H1 (cell line): ENCODE measurements around the gene SP7. TPM values are rescaled to one million over a fixed set of nuclear protein-coding genes. Genes with fewer than 3 reads are reported as not detected.

Source experiments
- CTCF ChIA-PET: fragments of 300-600 bp; sonication (Branson Sonifier 250); formaldehyde crosslinking; loops from one replicate; lab custom pipeline; 2021; ENCODE audit not compliant: partially characterized antibody; lab: Charles Lee
- POLR2A ChIA-PET: fragments of 300-600 bp; sonication (Branson Sonifier 250); formaldehyde crosslinking; loops from one replicate; lab custom pipeline; 2021; ENCODE audit warnings: inconsistent platforms; ENCODE audit not compliant: partially characterized antibody; lab: Charles Lee
- DNase-seq, 2 experiments: peaks; one replicate each; pipeline versions ENCODE4 v3.0.0 to v3.0.0-alpha.2; 2010 to 2022; ENCODE audit warnings: low spot score in 2 of 2, low read depth in 1 of 2, mixed read lengths in 1 of 2
- FAIRE-seq: peaks from 2 replicates; lab custom pipeline; 2011; peaks lifted over from hg19 to GRCh38; lab: Jason Lieb, UNC
- H2AFZ ChIP-seq: 2 replicates; pipeline ENCODE4 v1.8.1; 2012; ENCODE audit warnings: low read length, inconsistent platforms
- H2AK5ac ChIP-seq: 2 replicates; pipeline ENCODE4 v1.6.1; 2013; ENCODE audit warnings: low read depth, low read length
- H2BK120ac ChIP-seq: replicated peaks from 2 replicates; pipeline ENCODE3; 2013; ENCODE audit warnings: low read depth, low read length, inconsistent platforms
- H2BK12ac ChIP-seq: 2 replicates; pipeline ENCODE4 v1.6.1; 2013; ENCODE audit warnings: low read depth, low read length
- H2BK15ac ChIP-seq: 2 replicates; pipeline ENCODE4 v1.6.1; 2013; ENCODE audit warnings: low read length
- H2BK20ac ChIP-seq: 2 replicates; pipeline ENCODE4 v1.6.1; 2013; ENCODE audit warnings: low read length
- H2BK5ac ChIP-seq: 2 replicates; pipeline ENCODE4 v1.6.1; 2013; ENCODE audit warnings: low read depth, low read length
- H3K14ac ChIP-seq: 2 replicates; pipeline ENCODE4 v1.6.1; 2013; ENCODE audit warnings: inconsistent platforms; ENCODE audit not compliant: insufficient read length
- H3K18ac ChIP-seq: 2 replicates; pipeline ENCODE4 v1.6.1; 2013; ENCODE audit warnings: low read length; ENCODE audit errors: extremely low read depth
- H3K23ac ChIP-seq: 2 replicates; pipeline ENCODE4 v1.6.1; 2013; ENCODE audit warnings: inconsistent platforms; ENCODE audit not compliant: insufficient read length
- H3K23me2 ChIP-seq: 2 replicates; pipeline ENCODE4 v1.6.1; 2013; ENCODE audit warnings: low read depth, low read length
- H3K27ac ChIP-seq: 2 replicates; pipeline ENCODE4 v1.6.1; 2011; ENCODE audit warnings: low read depth, low read length, inconsistent platforms
- H3K27me3 ChIP-seq, 4 experiments: replicated peaks in 1 of 4; 1 replicate in 1 of 4; 2 replicates in 3 of 4; pipeline versions ENCODE4 v1.6.1 to v1.8.1; 2011 to 2013; ENCODE audit warnings: low read length in 3 of 4, mild to moderate bottlenecking in 3 of 4, inconsistent platforms in 2 of 4, mixed read lengths in 2 of 4, moderate library complexity in 1 of 4; ENCODE audit not compliant: control insufficient read depth in 3 of 4, insufficient read depth in 3 of 4; ENCODE audit errors: extremely low read depth in 1 of 4
- H3K36me3 ChIP-seq, 4 experiments: 2 replicates each; pipeline versions ENCODE4 v1.6.1 to v1.8.1; 2011 to 2013; ENCODE audit warnings: mild to moderate bottlenecking in 4 of 4, low read length in 3 of 4, moderate library complexity in 2 of 4, control low read depth in 1 of 4, inconsistent platforms in 1 of 4; ENCODE audit not compliant: insufficient read depth in 4 of 4, control insufficient read depth in 2 of 4
- H3K4ac ChIP-seq: replicated peaks from 2 replicates; pipeline ENCODE3; 2013; ENCODE audit warnings: low read length, low read depth, mixed read lengths, inconsistent platforms; ENCODE audit not compliant: insufficient read length
- H3K4me1 ChIP-seq, 4 experiments: replicated peaks in 1 of 4; 1 replicate in 1 of 4; 2 replicates in 3 of 4; pipeline versions ENCODE4 v1.6.1 to v1.8.1; 2011 to 2013; ENCODE audit warnings: low read length in 3 of 4, inconsistent platforms in 2 of 4, mixed read lengths in 1 of 4; ENCODE audit not compliant: insufficient read depth in 4 of 4, control insufficient read depth in 3 of 4
- H3K4me2 ChIP-seq, 2 experiments: 2 replicates each; pipeline versions ENCODE4 v1.6.1 to v1.8.1; 2011 to 2013; ENCODE audit warnings: low read depth in 2 of 2, low read length in 2 of 2, control low read depth in 1 of 2, inconsistent platforms in 1 of 2, mild to moderate bottlenecking in 1 of 2; ENCODE audit not compliant: insufficient read depth in 1 of 2
- H3K4me3 ChIP-seq, 4 experiments: fragments of 200-600, 300-600 bp in 1 of 4; sonication (generic), shearing (Covaris generic), sonication (Bioruptor Twin) in 1 of 4; 2 replicates each; pipeline versions ENCODE4 v1.5.1 to v1.8.1; 2011 to 2016; ENCODE audit warnings: low read length in 4 of 4, low read depth in 3 of 4, control low read depth in 2 of 4, inconsistent platforms in 2 of 4, mild to moderate bottlenecking in 2 of 4, mixed read lengths in 1 of 4, moderate library complexity in 1 of 4; ENCODE audit not compliant: insufficient read depth in 2 of 4; ENCODE audit errors: extremely low read depth in 1 of 4
- H3K56ac ChIP-seq: replicated peaks from 2 replicates; pipeline ENCODE3; 2013; ENCODE audit warnings: low read depth, mild to moderate bottlenecking, mixed read lengths, low read length, inconsistent platforms; ENCODE audit not compliant: insufficient read length
- H3K79me1 ChIP-seq: 2 replicates; pipeline ENCODE4 v1.6.1; 2013; ENCODE audit warnings: low read depth, low read length, control low read depth
- H3K79me2 ChIP-seq, 2 experiments: 2 replicates each; pipeline versions ENCODE4 v1.6.1 to v1.8.1; 2012 to 2013; ENCODE audit warnings: low read length in 2 of 2, mild to moderate bottlenecking in 2 of 2, inconsistent platforms in 1 of 2; ENCODE audit not compliant: insufficient read depth in 2 of 2, control insufficient read depth in 1 of 2
- H3K9ac ChIP-seq, 4 experiments: replicated peaks in 1 of 4; 1 replicate in 1 of 4; 2 replicates in 3 of 4; pipeline versions ENCODE4 v1.6.1 to v1.8.1; 2011 to 2013; ENCODE audit warnings: low read depth in 3 of 4, low read length in 3 of 4, control low read depth in 2 of 4, mild to moderate bottlenecking in 2 of 4, moderate library complexity in 2 of 4, inconsistent platforms in 1 of 4; ENCODE audit errors: extremely low read depth in 1 of 4
- H3K9me3 ChIP-seq, 2 experiments: 2 replicates each; pipeline versions ENCODE4 v1.6.1 to v1.8.1; 2012 to 2013; ENCODE audit warnings: mild to moderate bottlenecking in 2 of 2, moderate library complexity in 2 of 2, control low read depth in 1 of 2, inconsistent platforms in 1 of 2, low read depth in 1 of 2, low read length in 1 of 2, mixed read lengths in 1 of 2; ENCODE audit not compliant: insufficient read depth in 2 of 2
- H4K20me1 ChIP-seq, 2 experiments: replicated peaks in 1 of 2; 2 replicates each; pipeline versions ENCODE3 to v1.8.1; 2011 to 2013; ENCODE audit warnings: inconsistent platforms in 2 of 2, low read length in 2 of 2, mild to moderate bottlenecking in 1 of 2; ENCODE audit not compliant: insufficient read depth in 2 of 2, control insufficient read depth in 1 of 2
- H4K5ac ChIP-seq: 2 replicates; pipeline ENCODE4 v1.6.1; 2013; ENCODE audit warnings: low read length, low read depth, mixed read lengths, inconsistent platforms; ENCODE audit not compliant: insufficient read length
- H4K8ac ChIP-seq: 2 replicates; pipeline ENCODE4 v1.8.0; 2013; ENCODE audit warnings: mild to moderate bottlenecking, moderate library complexity, low read length, inconsistent platforms; ENCODE audit not compliant: insufficient read depth; ENCODE audit errors: extremely low read depth
- H4K91ac ChIP-seq: replicated peaks from 2 replicates; pipeline ENCODE3; 2013; ENCODE audit warnings: low read length, mixed read lengths, inconsistent platforms; ENCODE audit not compliant: insufficient read length
- POLR2A ChIP-seq, 2 experiments: IDR thresholded peaks; 1 replicate in 1 of 2; 2 replicates in 1 of 2; pipeline ENCODE4 v1.6.1; 2011; ENCODE audit warnings: low read depth in 2 of 2, low read length in 2 of 2, mild to moderate bottlenecking in 2 of 2; ENCODE audit errors: control extremely low read depth in 1 of 2
- POU5F1 ChIP-seq: IDR thresholded peaks from 2 replicates; pipeline ENCODE4 v1.6.1; 2011; ENCODE audit warnings: low read depth, mild to moderate bottlenecking, low read length, moderate library complexity
- RFX5 ChIP-seq: IDR thresholded peaks from 2 replicates; pipeline ENCODE4 v1.6.1; 2011; ENCODE audit warnings: low read depth, low read length, improper control_type of control experiment, borderline replicate concordance
- WGBS, 2 experiments: shearing (Covaris generic) in 1 of 2; methylation state at CpG; one replicate each; pipeline versions ENCODE4 v1.1.6 to v1.1.7; 2013 to 2015; ENCODE audit warnings: low lambda C conversion rate in 2 of 2, mixed read lengths in 2 of 2, inconsistent platforms in 1 of 2, low coverage in 1 of 2, missing lambda C conversion rate in 1 of 2; ENCODE audit not compliant: insufficient replicate concordance in 2 of 2, insufficient coverage in 1 of 2, insufficient read length in 1 of 2; ENCODE audit errors: extremely low coverage in 1 of 2, missing lambda C conversion rate in 1 of 2; 5-methylcytosine and 5-hydroxymethylcytosine counted together
- polyA plus RNA-seq, 7 experiments: library from polyadenylated mRNA; depleted of rRNA in 3 of 7; stranded (reverse) in 5 of 7; unstranded in 2 of 7; fragments of >200 nt in 5 of 7; fragments of 200-250 nt in 2 of 7; gene quantifications; 1 replicate in 5 of 7; 2 replicates in 1 of 7; 4 replicates in 1 of 7; pipeline versions ENCODE4 v1.2.1 to v1.2.3, GENCODE V29; 2011 to 2013; ENCODE audit warnings: missing spikeins in 2 of 7, mixed read lengths in 2 of 7
- total RNA-seq: library from RNA; stranded (reverse); fragmentation: NEBNext Ultra II Directional; extraction: Animal tissue kit (Norgen Biotek cat#: 25700); gene quantifications from 2 replicates; pipeline ENCODE4 v1.2.1, GENCODE V29; 2021

Gene SP7
- total and polyA plus RNA-seq, 2 of the 8 experiments (the other 6 are each of a cell fraction or from before 2014, with no cell fraction given): 0.12 to 0.13 TPM

GRCh38 chr12:53333845-53334244 lies 2.3 kb downstream of the SP7 start:
- no peak overlapping the region for H4K91ac ChIP-seq
- no peak overlapping the region for H3K4ac ChIP-seq
- no peak overlapping the region; the same call in 1 of the 2 replicates for H4K8ac ChIP-seq
- H3K27ac ChIP-seq: no peak overlapping the region
- H3K9ac ChIP-seq: no peak overlapping the region
- H4K20me1 ChIP-seq: no peaks in the 10 kb centered on the region
- no peak overlapping the region for H2BK120ac ChIP-seq
- FAIRE-seq: no peak
- no peaks in the 10 kb centered on the region for H3K79me2 ChIP-seq
- no peak overlapping the region for H3K23ac ChIP-seq
- H3K4me3 ChIP-seq: no peak overlapping the region
- 75% methylated on average over 7 of the region's 7 CpGs; no CpG with 5 or more reads in 1 of the 2 experiments for WGBS, 2 experiments
- CTCF ChIA-PET: interaction anchor here (0.7 to 21.2 kb wide), 6 partner anchors 10 to 177 kb away, joined by 3 to 381 read pairs (median 4); partner anchors contain the start of gene AAAS
- TF ChIP-seq POU5F1 (no peak), POLR2A (IDR thresholded peaks at IDR 0.05; ENCODE audit: control extremely low read depth in 1 of 2, low read depth in 2 of 2, low read length in 2 of 2) (no peak), RFX5 (no peak)
- peak overlapping the region; percentile 97; the same call in 1 of the 2 replicates for H2BK20ac ChIP-seq
- H2BK12ac ChIP-seq: 0 out of 2 replicates have a peak overlapping the region, but pooled peaks have one; percentile 19
- no peak overlapping the region for H2AFZ ChIP-seq
- POLR2A ChIA-PET: interaction anchor here (1.0 to 2.3 kb wide), 5 partner anchors 9 to 84 kb away, joined by 3 to 19 read pairs (median 5); no protein-coding TSS in a partner anchor
- DNase-seq: no peak
- H3K9me3 ChIP-seq: no peaks in the 10 kb centered on the region
- H3K56ac ChIP-seq: no peak overlapping the region
- H3K14ac ChIP-seq: no peak overlapping the region
- H3K18ac ChIP-seq: no peak overlapping the region
- 0 out of 2 replicates have a peak overlapping the region, but pooled peaks have one; percentile 95 for H2BK15ac ChIP-seq
- H3K23me2 ChIP-seq: 0 out of 2 replicates have a peak, but pooled peaks cover 4% of the 10 kb centered on the region
- H2BK5ac ChIP-seq: no peak overlapping the region; the same call in 1 of the 2 replicates
- H2AK5ac ChIP-seq: peak overlapping the region; percentile 40; the same call in 1 of the 2 replicates
- H3K27me3 ChIP-seq: peaks cover 0 to 12% (median 8%) of the 10 kb centered on the region in 4 experiments; a peak in 6 of 7 replicates
- H3K4me2 ChIP-seq: no peak overlapping the region
- H3K36me3 ChIP-seq: no peaks in the 10 kb centered on the region
- no peak overlapping the region for H4K5ac ChIP-seq
- H3K4me1 ChIP-seq: peaks cover 0 to 20% (median 1%) of the 10 kb centered on the region in 4 experiments; a peak in 4 of 7 replicates
- H3K79me1 ChIP-seq: no peaks in the 10 kb centered on the region
